Measurements from ENCODE around the gene INPP5A.
"Not testable (repeated sequence)": the region's sequence is repeated elsewhere in the genome, so short reads cannot be mapped to it uniquely, and the experiment has no call there.

INPP5A gene

GRCh38 chr10:132678436-132679216, 141.0 kb downstream of the INPP5A start:
- H3K4me3 ChIP-seq (replicated peaks; ENCODE audit: insufficient read depth, low read length), result no peak overlapping the region
- no peak for DNase-seq (ENCODE audit: low read depth in 1 of 2, low spot score in 1 of 2)
- no peak for TF ChIP-seq POLR2AphosphoS5 (IDR thresholded peaks at IDR 0.05; ENCODE audit: low read depth)
- no peak for TF ChIP-seq CTCF (IDR thresholded peaks at IDR 0.05; ENCODE audit: insufficient read depth, low read length)
- TF ChIP-seq GABPA (IDR thresholded peaks at IDR 0.05; ENCODE audit: low read depth), result no peak
- TF ChIP-seq SPI1 (IDR thresholded peaks at IDR 0.05; ENCODE audit: borderline replicate concordance, low read depth), result no peak
- TF ChIP-seq REST (IDR thresholded peaks at IDR 0.05; ENCODE audit: insufficient replicate concordance, low read depth), result no peak
- no peaks in the 10 kb centered on the region for H3K27me3 ChIP-seq (ENCODE audit: insufficient read depth, poor library complexity, severe bottlenecking)
- no peak overlapping the region for H3K27ac ChIP-seq (replicated peaks)

GRCh38 chr10:132679217-132679595, 141.6 kb downstream of the INPP5A start:
- no peak overlapping the region for H3K4me3 ChIP-seq (replicated peaks; ENCODE audit: insufficient read depth, low read length)
- no peak overlapping the region for H3K27ac ChIP-seq (replicated peaks)
- TF ChIP-seq CTCF (IDR thresholded peaks at IDR 0.05; ENCODE audit: insufficient read depth, low read length) (no peak), SPI1 (IDR thresholded peaks at IDR 0.05; ENCODE audit: borderline replicate concordance, low read depth) (no peak), REST (IDR thresholded peaks at IDR 0.05; ENCODE audit: insufficient replicate concordance, low read depth) (no peak), GABPA (IDR thresholded peaks at IDR 0.05; ENCODE audit: low read depth) (no peak), POLR2AphosphoS5 (IDR thresholded peaks at IDR 0.05; ENCODE audit: low read depth) (no peak)
- no peak for DNase-seq (ENCODE audit: low read depth in 1 of 2, low spot score in 1 of 2)
- H3K27me3 ChIP-seq (ENCODE audit: insufficient read depth, poor library complexity, severe bottlenecking), result no peaks in the 10 kb centered on the region

GRCh38 chr10:132679640-132680039, 142.1 kb downstream of the INPP5A start:
- TF ChIP-seq SPI1 (IDR thresholded peaks at IDR 0.05; ENCODE audit: borderline replicate concordance, low read depth) (no peak), REST (IDR thresholded peaks at IDR 0.05; ENCODE audit: insufficient replicate concordance, low read depth) (no peak), CTCF (IDR thresholded peaks at IDR 0.05; ENCODE audit: insufficient read depth, low read length) (no peak), POLR2AphosphoS5 (IDR thresholded peaks at IDR 0.05; ENCODE audit: low read depth) (no peak), GABPA (IDR thresholded peaks at IDR 0.05; ENCODE audit: low read depth) (no peak)
- DNase-seq (ENCODE audit: low read depth in 1 of 2, low spot score in 1 of 2), result no peak
- no peak overlapping the region for H3K4me3 ChIP-seq (replicated peaks; ENCODE audit: insufficient read depth, low read length)
- no peaks in the 10 kb centered on the region for H3K27me3 ChIP-seq (ENCODE audit: insufficient read depth, poor library complexity, severe bottlenecking)
- no peak overlapping the region for H3K27ac ChIP-seq (replicated peaks)

- H3K4me3 ChIP-seq (replicated peaks; ENCODE audit: insufficient read depth, low read length); H3K27ac ChIP-seq (replicated peaks); H3K27me3 ChIP-seq (ENCODE audit: insufficient read depth, poor library complexity, severe bottlenecking); DNase-seq (ENCODE audit: low read depth in 1 of 2, low spot score in 1 of 2): not testable (repeated sequence)
Measured at GRCh38 chr10:132680741-132681140, 143.2 kb downstream of the INPP5A start.
